GM19240 (cell line): ENCODE results near the gene FOXRED2.
"Not testable (repeated sequence)": the region's sequence is repeated elsewhere in the genome, so short reads cannot be mapped to it uniquely, and the experiment has no call there.

Experiments
- DNase-seq: peaks from one replicate; pipeline ENCODE4 v3.0.0; 2011; ENCODE audit warnings: low spot score; ENCODE audit not compliant: insufficient read length

FOXRED2 gene

GRCh38 chr22:36470162-36470993, 36.5 kb downstream of the FOXRED2 start:
- DNase-seq, result peak; percentile 93

- no peak for DNase-seq
These were observed 37.6 kb downstream of the FOXRED2 start for GRCh38 chr22:36469094-36469710.

DNA sequence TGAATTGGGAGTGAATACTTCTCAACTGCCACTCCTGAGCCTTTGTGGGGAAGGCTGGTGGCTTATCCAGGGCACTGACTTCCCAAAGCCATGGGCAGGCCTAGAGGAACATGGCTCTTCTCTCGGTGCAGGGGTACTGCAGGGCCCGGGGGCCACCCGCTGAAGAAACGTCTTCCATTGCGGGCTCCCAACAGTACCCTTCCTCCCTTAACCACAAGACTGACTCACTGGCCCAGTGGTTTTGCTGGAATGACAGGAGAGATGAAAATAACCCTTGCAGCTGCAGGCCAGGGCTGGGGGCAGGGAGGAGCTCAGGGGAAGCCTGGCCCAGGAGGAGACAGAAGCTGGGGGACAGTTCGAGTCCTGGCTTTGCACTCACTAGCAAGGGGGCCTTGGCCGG, 38.9 kb downstream of the FOXRED2 start:
- no peak for DNase-seq

- DNase-seq, result no peak
These were observed 39.6 kb downstream of the FOXRED2 start for GRCh38 chr22:36467042-36467810.

GRCh38 chr22:36466258-36466657, 40.6 kb downstream of the FOXRED2 start:
- DNase-seq, result no peak

GRCh38 chr22:36465232-36466021, 41.4 kb downstream of the FOXRED2 start:
- DNase-seq, result no peak

GRCh38 chr22:36464715-36465231, 42.1 kb downstream of the FOXRED2 start:
- no peak for DNase-seq

DNA sequence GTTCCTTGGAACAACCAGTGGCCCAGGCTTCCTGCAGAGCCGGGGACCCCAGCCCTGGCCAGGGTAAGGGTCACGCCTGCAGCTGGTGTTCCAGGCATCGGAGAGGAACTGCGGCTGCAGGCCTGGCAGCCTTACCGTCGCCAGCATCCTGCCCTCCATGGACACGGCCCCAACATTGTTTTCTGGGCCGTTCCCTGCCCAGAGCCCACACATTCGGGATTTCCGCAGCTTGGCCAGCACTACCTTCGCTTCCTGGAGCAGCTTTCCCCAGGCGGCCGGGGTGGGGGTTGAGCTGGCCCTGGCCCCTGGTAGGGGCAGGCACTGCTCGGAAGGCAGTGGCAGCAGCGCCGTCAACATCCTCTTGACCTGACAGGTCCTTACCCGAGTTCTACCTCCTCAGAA, 43.1 kb downstream of the FOXRED2 start:
- DNase-seq, result no peak

GRCh38 chr22:36461665-36462649, 44.9 kb downstream of the FOXRED2 start:
- DNase-seq, result no peak

- DNase-seq, result no peak
These were observed 46.6 kb downstream of the FOXRED2 start for GRCh38 chr22:36460202-36460601.

DNA sequence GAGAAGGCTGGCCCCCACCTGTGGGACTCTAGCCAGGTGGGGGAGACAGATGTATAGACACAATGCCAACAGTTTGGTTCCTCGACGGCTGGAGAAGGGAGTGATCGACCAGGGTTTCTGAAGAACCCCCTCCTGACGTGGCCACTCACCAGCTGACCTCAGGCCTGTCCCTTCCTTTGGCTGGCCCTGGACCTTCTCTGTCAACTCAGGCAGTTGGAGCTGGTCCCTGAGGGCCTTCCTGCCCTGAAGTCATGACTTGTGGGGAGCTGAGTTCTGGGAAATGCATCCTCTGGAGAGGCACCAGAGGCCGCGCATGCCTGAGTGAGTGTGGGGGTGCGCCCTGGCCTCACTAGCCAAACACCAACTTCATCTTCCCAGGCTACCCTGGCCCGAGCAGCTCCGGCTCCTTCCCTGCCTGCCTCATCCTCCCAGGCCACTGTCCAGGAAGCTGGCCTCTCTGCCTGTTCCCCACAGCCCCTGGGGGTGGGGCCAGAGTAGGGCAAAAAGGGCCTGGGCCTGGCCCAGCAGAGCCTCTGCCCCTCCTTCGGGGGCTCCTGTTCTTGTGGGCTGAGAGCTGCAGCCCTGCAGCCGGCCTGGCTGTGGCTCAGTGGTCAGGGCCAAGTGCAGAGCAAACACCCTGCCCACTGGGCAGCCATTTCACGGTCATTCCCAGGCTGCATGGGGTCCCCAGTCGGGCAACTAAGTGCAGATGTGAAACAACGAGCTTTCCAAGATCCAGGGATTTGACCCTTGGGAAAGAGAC, 49.0 kb downstream of the FOXRED2 start:
- DNase-seq, result no peak

- no peak for DNase-seq
These were observed 50.4 kb downstream of the FOXRED2 start for GRCh38 chr22:36456464-36456845.

GRCh38 chr22:36455571-36456463, 51.0 kb downstream of the FOXRED2 start:
- DNase-seq, result no peak

DNA sequence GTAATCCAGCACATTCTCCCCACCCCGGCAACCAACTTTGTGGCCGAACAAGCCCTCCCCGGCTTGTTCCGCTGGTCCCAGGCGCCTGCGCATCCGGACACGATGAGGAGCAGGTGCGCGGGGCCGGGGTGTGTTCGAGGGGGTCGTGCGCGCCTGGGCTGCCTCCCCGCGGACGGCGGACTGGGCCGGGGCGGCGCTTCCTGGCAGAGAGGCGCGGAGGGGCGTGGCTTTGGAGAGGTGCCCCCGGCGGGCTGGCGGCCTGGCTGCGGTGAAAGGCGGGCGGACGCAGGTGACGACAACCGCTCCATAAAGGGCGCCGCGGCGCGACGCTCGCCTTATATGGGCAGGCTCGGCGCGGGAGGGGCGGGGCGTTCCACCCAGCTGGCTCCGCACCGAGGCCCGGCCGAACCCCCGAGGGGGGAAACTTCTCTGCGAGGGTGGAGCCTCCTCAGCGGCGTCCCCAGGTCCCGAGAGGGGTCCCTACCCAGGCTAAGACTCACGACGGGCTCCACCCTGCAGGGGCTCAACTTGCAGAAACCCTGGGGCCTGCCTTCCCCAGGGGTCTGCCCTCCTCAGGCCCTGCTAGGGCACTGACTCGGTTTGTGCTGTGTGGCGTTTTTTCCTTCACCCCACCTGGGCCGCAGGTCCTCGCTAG, 51.8 kb downstream of the FOXRED2 start:
- DNase-seq, result peak; percentile 85

DNA sequence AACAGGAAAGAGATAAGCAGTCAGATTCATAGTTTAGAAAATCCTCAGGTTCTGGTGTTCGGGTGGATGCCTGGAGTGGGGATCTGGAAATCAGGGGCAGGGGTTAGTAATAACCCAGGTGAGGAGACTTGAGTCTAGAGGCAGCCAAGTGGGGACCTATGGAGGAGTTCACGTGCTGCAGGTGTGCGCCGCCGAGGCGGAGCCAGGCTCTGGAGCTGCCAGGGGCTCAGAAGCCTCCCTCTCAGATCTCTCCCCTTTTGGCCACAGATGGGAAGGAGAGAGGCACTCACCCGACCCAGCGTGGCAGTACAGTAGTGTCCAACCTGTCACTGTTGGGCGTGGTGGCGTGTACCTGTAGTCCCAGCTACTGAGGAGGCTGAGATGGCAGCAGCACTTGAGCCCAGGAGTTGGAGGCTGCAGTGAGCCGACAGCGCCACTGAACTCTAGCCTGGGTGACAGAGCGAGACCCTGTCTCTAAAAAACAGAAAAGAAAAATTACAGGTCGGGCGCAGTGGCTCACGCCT, 52.9 kb downstream of the FOXRED2 start:
- DNase-seq, result no peak

GRCh38 chr22:36452978-36453607, 53.7 kb downstream of the FOXRED2 start:
- DNase-seq, result not testable (repeated sequence)
